ENCODE measurements around the gene CCNK.

The CCNK gene

GRCh38 chr14:99467336-99468078 is 13.7 kb upstream of the CCNK start:
- no peak for DNase-seq

GRCh38 chr14:99468081-99468480 is 13.1 kb upstream of the CCNK start:
- no peak for DNase-seq

- DNase-seq, result no peak
These were observed 12.2 kb upstream of the CCNK start for GRCh38 chr14:99468836-99469592.

GRCh38 chr14:99471731-99472130 is 9.5 kb upstream of the CCNK start:
- no peak for DNase-seq

GRCh38 chr14:99472937-99473336 is 8.3 kb upstream of the CCNK start:
- no peak for DNase-seq

GRCh38 chr14:99473458-99473857 is 7.8 kb upstream of the CCNK start:
- no peak for DNase-seq

- DNase-seq, result no peak
These were observed 6.0 kb upstream of the CCNK start for GRCh38 chr14:99475179-99475578.

GRCh38 chr14:99475660-99476059 is 5.5 kb upstream of the CCNK start:
- no peak for DNase-seq

GRCh38 chr14:99476864-99477263 is 4.3 kb upstream of the CCNK start:
- DNase-seq, result no peak

- no peak for DNase-seq
These were observed 3.1 kb upstream of the CCNK start for GRCh38 chr14:99478128-99478527.

- no peak for DNase-seq
These were observed 1.9 kb upstream of the CCNK start for GRCh38 chr14:99479160-99479905.

- peak; percentile 38 for DNase-seq
These were observed 1.0 kb upstream of the CCNK start, which contains the start of gene SETD3 for GRCh38 chr14:99479906-99480869. SETD3 (minus strand) TSS chr14:99480859; CDS start chr14:99465805, 15,054 bp downstream.

GRCh38 chr14:99481745-99482099 is 513 bp downstream of the CCNK start:
- DNase-seq, result peak; percentile 44

GRCh38 chr14:99484106-99484505 is 2.9 kb downstream of the CCNK start:
- no peak for DNase-seq

- no peak for DNase-seq
These were observed 16.1 kb downstream of the CCNK start for GRCh38 chr14:99497341-99497740.

GRCh38 chr14:99497894-99498293 is 16.7 kb downstream of the CCNK start:
- no peak for DNase-seq

GRCh38 chr14:99502989-99503421 is 21.8 kb downstream of the CCNK start:
- DNase-seq, result no peak

GRCh38 chr14:99503848-99504453 is 22.7 kb downstream of the CCNK start:
- no peak for DNase-seq

- DNase-seq, result no peak
These were observed 23.9 kb downstream of the CCNK start for GRCh38 chr14:99505089-99505488.

- no peak for DNase-seq
These were observed 25.1 kb downstream of the CCNK start for GRCh38 chr14:99506276-99506675.

GRCh38 chr14:99507860-99508640 is 26.8 kb downstream of the CCNK start:
- no peak for DNase-seq

Data from CD4-positive, alpha-beta T cell treated with Interleukin-10 for 1 hour (primary cell).